ENCODE measurements around the gene MICALL2.

GRCh38 chr7:1392556-1392955 lies 66.7 kb downstream of the MICALL2 start:
- TF ChIP-seq CTCF (IDR thresholded peaks at IDR 0.05) (no peak), POLR2A (IDR thresholded peaks at IDR 0.05) (no peak)

Measured in Peyer's patch (tissue), 4 donors.